CD14-positive monocyte (primary cell): ENCODE results near the gene OR7C1. TPM values are rescaled to one million over a fixed set of nuclear protein-coding genes. Genes with fewer than 3 reads are reported as not detected.
"Not testable (repeated sequence)": the region's sequence is repeated elsewhere in the genome, so short reads cannot be mapped to it uniquely, and the experiment has no call there.

Experiments
- DNase-seq, 3 donors: peaks; one replicate each; pipeline ENCODE4 v3.0.0-alpha.2; 2011 to 2022
- H2AFZ ChIP-seq: 2 replicates; pipeline ENCODE4 v1.6.0; 2012; ENCODE audit warnings: mild to moderate bottlenecking, low read depth, low read length, inconsistent platforms; ENCODE audit not compliant: insufficient read depth, poor library complexity, severe bottlenecking
- H3K27ac ChIP-seq, 2 donors: 1 replicate in 1 of 2; 2 replicates in 1 of 2; pipeline ENCODE4 v1.5.1; 2012 to 2013; ENCODE audit warnings: low read length in 2 of 2, control low read depth in 1 of 2, inconsistent platforms in 1 of 2, low read depth in 1 of 2, mild to moderate bottlenecking in 1 of 2
- H3K27me3 ChIP-seq, 2 donors: one replicate each; pipeline versions ENCODE4 v1.6.0 to v1.6.1; 2011 to 2013; ENCODE audit warnings: low read length in 2 of 2; ENCODE audit not compliant: control insufficient read depth in 2 of 2, insufficient read depth in 2 of 2
- H3K36me3 ChIP-seq, 2 donors: replicated peaks in 1 of 2; 1 replicate in 1 of 2; 2 replicates in 1 of 2; pipeline versions ENCODE4 v1.5.1 to v1.6.1; 2012 to 2013; ENCODE audit warnings: low read length in 2 of 2, control low read depth in 1 of 2, inconsistent platforms in 1 of 2, mild to moderate bottlenecking in 1 of 2; ENCODE audit not compliant: insufficient read depth in 2 of 2, control insufficient read depth in 1 of 2
- H3K4me1 ChIP-seq, 2 donors: 1 replicate in 1 of 2; 2 replicates in 1 of 2; pipeline versions ENCODE4 v1.5.1 to v1.6.1; 2012 to 2013; ENCODE audit warnings: low read length in 2 of 2, control low read depth in 1 of 2, inconsistent platforms in 1 of 2, mild to moderate bottlenecking in 1 of 2, moderate library complexity in 1 of 2; ENCODE audit not compliant: insufficient read depth in 2 of 2, control insufficient read depth in 1 of 2
- H3K4me2 ChIP-seq: replicated peaks from 2 replicates; pipeline ENCODE3; 2012; ENCODE audit warnings: low read length, moderate library complexity, mild to moderate bottlenecking; ENCODE audit not compliant: poor library complexity, severe bottlenecking; ENCODE audit errors: extremely low read depth
- H3K4me3 ChIP-seq, 3 experiments: fragments of 200-600 bp in 1 of 3; sonication (generic) in 1 of 3; replicated peaks in 1 of 3; 1 replicate in 2 of 3; 2 replicates in 1 of 3; pipeline ENCODE4 v1.5.1; 2011 to 2013; ENCODE audit warnings: low read length in 3 of 3, mild to moderate bottlenecking in 3 of 3, control low read depth in 2 of 3, low read depth in 2 of 3, inconsistent platforms in 1 of 3, moderate library complexity in 1 of 3
- H3K79me2 ChIP-seq: 2 replicates; pipeline ENCODE4 v1.6.0; 2012; ENCODE audit warnings: mild to moderate bottlenecking, control low read depth, inconsistent platforms, low read length, moderate library complexity; ENCODE audit not compliant: insufficient read depth
- H3K9ac ChIP-seq: 2 replicates; pipeline ENCODE4 v1.6.0; 2017; ENCODE audit warnings: low read length, mild to moderate bottlenecking; ENCODE audit not compliant: insufficient read depth, poor library complexity, severe bottlenecking
- H3K9me3 ChIP-seq, 2 donors: replicated peaks in 1 of 2; 1 replicate in 1 of 2; 2 replicates in 1 of 2; pipeline versions ENCODE4 v1.5.1 to v1.6.1; 2012 to 2013; ENCODE audit warnings: low read length in 2 of 2, control low read depth in 1 of 2; ENCODE audit not compliant: control insufficient read depth in 1 of 2, insufficient read depth in 1 of 2
- H4K20me1 ChIP-seq: 2 replicates; pipeline ENCODE4 v1.6.0; 2012; ENCODE audit warnings: mild to moderate bottlenecking, low read length, control low read depth, moderate library complexity; ENCODE audit not compliant: insufficient read depth
- H3K27ac Mint-ChIP-seq, 7 donors: one replicate each; pipeline ENCODE4 v1.8.0; 2020; ENCODE audit warnings: mild to moderate bottlenecking in 7 of 7, mixed read lengths in 7 of 7, moderate library complexity in 6 of 7, inconsistent platforms in 2 of 7
- H3K27me3 Mint-ChIP-seq, 3 donors: one replicate each; pipeline ENCODE4 v1.8.0; 2021 to 2022; ENCODE audit warnings: low read depth in 3 of 3, mild to moderate bottlenecking in 3 of 3, mixed read lengths in 3 of 3, moderate library complexity in 3 of 3, inconsistent platforms in 1 of 3
- H3K36me3 Mint-ChIP-seq, 2 donors: one replicate each; pipeline ENCODE4 v1.8.0; 2020; ENCODE audit warnings: mixed read lengths in 2 of 2, inconsistent platforms in 1 of 2, mild to moderate bottlenecking in 1 of 2
- H3K4me1 Mint-ChIP-seq: one replicate; pipeline ENCODE4 v1.8.0; 2020; ENCODE audit warnings: mild to moderate bottlenecking, mixed read lengths
- H3K4me3 Mint-ChIP-seq, 2 donors: one replicate each; pipeline ENCODE4 v1.8.0; 2020; ENCODE audit warnings: mild to moderate bottlenecking in 2 of 2, mixed read lengths in 2 of 2, moderate library complexity in 1 of 2
- H3K9me3 Mint-ChIP-seq, 7 donors: one replicate each; pipeline ENCODE4 v1.8.0; 2020 to 2022; ENCODE audit warnings: mixed read lengths in 7 of 7, mild to moderate bottlenecking in 6 of 7, moderate library complexity in 6 of 7, inconsistent platforms in 2 of 7
- CTCF ChIP-seq: fragments of 200-600 bp; IDR thresholded peaks from one replicate; pipeline ENCODE4 v1.8.0; 2022; ENCODE audit warnings: antibody characterized with exemption, mild to moderate bottlenecking
- WGBS: methylation state at CpG from one replicate; pipeline ENCODE4 v1.1.5; 2013; ENCODE audit warnings: missing lambda C conversion rate; ENCODE audit not compliant: insufficient coverage; 5-methylcytosine and 5-hydroxymethylcytosine counted together
- intact Hi-C, 2 donors: fragments of 100-400 bp; cut with micrococcal nuclease; formaldehyde crosslinking; loops; one replicate each; pipeline versions ENCODE4 v1.15.0 to v1.15.1; 2023
- polyA plus RNA-seq, 3 donors: library from polyadenylated mRNA; depleted of rRNA in 1 of 3; unstranded in 2 of 3; stranded (reverse) in 1 of 3; fragments of 300-500 nt in 2 of 3; fragments of >200 nt in 1 of 3; fragmentation: Illumina TruSeq in 2 of 3; gene quantifications; 1 replicate in 2 of 3; 2 replicates in 1 of 3; pipeline ENCODE4 v1.2.3, GENCODE V29; 2012 to 2021

Gene OR7C1
- polyA plus RNA-seq, 3 donors = 0.02 to 0.15 TPM; not detected in 1

DNA sequence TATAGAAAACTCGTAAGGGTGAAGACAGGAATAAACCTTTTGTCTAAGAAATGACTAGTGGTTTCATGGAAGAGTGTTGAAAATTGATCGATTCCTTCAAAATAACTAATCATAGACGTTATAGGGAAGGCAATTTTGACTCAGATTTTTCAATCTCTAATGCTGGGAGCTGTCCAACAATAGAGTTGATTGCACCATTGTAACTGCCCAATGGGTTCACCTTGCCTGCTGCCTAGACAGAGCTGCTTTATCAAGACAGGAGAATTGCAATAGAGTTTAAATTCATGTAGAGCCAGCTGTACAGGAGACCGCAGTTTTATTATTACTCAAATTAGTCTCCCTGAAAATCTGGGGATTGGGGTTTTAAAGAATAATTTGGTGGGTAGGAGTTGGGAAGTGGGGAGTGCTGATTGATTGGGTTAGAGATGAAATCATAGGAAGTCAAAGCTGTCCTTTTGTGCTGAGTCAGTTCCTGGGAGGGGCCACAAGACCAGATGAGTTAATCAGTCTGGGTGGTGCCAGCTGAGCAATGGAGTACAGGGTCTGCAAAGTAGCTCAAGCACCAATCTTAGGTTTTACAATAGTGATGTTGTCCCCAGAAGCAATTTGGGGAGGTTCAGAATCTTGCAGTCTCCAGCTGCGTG, 39.8 kb downstream of the OR7C1 start:
- Histone ChIP-seq H3K4me2 (peak overlapping the region; percentile 30), H3K27me3 (no peaks in the 10 kb centered on the region), H3K9me3 (no peaks in the 10 kb centered on the region), H3K36me3 (no peaks in the 10 kb centered on the region), H3K27ac (no peak overlapping the region), H3K79me2 (no peaks in the 10 kb centered on the region), H3K9ac (no peak overlapping the region), H3K4me3 (peak overlapping the region in 1 of 3 experiments; percentile 16), H4K20me1 (no peaks in the 10 kb centered on the region), H2AFZ (no peak overlapping the region), H3K4me1 (peaks cover 15 to 16% of the 10 kb centered on the region in 2 donors)
- Mint-ChIP-seq H3K36me3 (no peaks in the 10 kb centered on the region), H3K9me3 (peaks cover 0 to 6% (median 0%) of the 10 kb centered on the region in 7 donors), H3K4me1 (peaks cover 23% of the 10 kb centered on the region), H3K27ac (peak overlapping the region in 3 of 7 donors; percentile 32 to 70 (median 59)), H3K4me3 (peak overlapping the region in 1 of 2 donors; percentile 51), H3K27me3 (peaks cover 0 to 7% (median 4%) of the 10 kb centered on the region in 3 donors)
- 71% methylated on average over 1 of the region's 5 CpGs for WGBS
- no peak for TF ChIP-seq CTCF
- intact Hi-C loops = no loop called here
- peak; percentile 38 to 75 (median 64) for DNase-seq

DNA sequence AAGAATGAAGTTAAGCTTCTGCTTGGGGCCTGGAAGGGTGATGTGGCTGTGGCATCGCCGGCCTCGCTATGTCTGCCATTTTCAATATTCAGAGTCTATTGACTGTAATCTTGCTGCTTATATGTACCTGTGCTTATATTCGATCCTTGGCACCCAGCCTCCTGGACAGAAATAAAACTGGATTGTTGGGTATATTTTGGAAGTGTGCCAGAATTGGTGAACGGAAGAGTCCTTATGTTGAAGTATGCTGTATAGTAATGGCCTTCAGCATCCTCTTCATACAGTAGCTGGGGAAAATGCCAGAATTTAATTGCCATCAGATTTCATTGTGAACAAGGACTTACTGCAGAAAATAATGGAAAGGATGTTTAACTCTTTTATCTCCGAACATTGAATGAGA, 42.7 kb downstream of the OR7C1 start:
- H2AFZ ChIP-seq, DNase-seq, H4K20me1 ChIP-seq, H3K36me3 Mint-ChIP-seq, H3K4me2 ChIP-seq, intact Hi-C loops, H3K9me3 Mint-ChIP-seq, H3K79me2 ChIP-seq, H3K9me3 ChIP-seq, H3K4me3 Mint-ChIP-seq, H3K27me3 Mint-ChIP-seq, H3K36me3 ChIP-seq, H3K27me3 ChIP-seq, H3K9ac ChIP-seq, H3K27ac ChIP-seq, H3K27ac Mint-ChIP-seq, H3K4me3 ChIP-seq: not testable (repeated sequence)
- WGBS = 100% methylated on average over 3 of the region's 6 CpGs
- H3K4me1 ChIP-seq = peaks cover 23 to 25% of the 10 kb centered on the region in 2 donors
- peaks cover 32% of the 10 kb centered on the region for H3K4me1 Mint-ChIP-seq
